ENCODE results near the gene GATAD2A. TPM values are rescaled to one million over a fixed set of nuclear protein-coding genes. Genes with fewer than 3 reads are reported as not detected.
A peak's percentile ranks its signal among the peaks of the same experiment; 100 is the strongest.

Gene GATAD2A
- polyA plus RNA-seq, 4 donors: 38.3 to 53.4 (median 48.4) TPM

GRCh38 chr19:19502808-19503602 lies 97.5 kb downstream of the GATAD2A start:
- no peak for DNase-seq (ENCODE audit: low read depth in 4 of 4, low spot score in 3 of 4)

GRCh38 chr19:19504754-19505668 lies 99.5 kb downstream of the GATAD2A start:
- no peak for DNase-seq (ENCODE audit: low read depth in 4 of 4, low spot score in 3 of 4)

- DNase-seq (ENCODE audit: low read depth in 4 of 4, low spot score in 3 of 4): no peak
Measured at GRCh38 chr19:19505669-19506326, 100.3 kb downstream of the GATAD2A start.

GRCh38 chr19:19506592-19506991 lies 101.1 kb downstream of the GATAD2A start:
- DNase-seq (ENCODE audit: low read depth in 4 of 4, low spot score in 3 of 4): no peak

- no peak for DNase-seq (ENCODE audit: low read depth in 4 of 4, low spot score in 3 of 4)
Measured at GRCh38 chr19:19507354-19507753, 101.9 kb downstream of the GATAD2A start.

GRCh38 chr19:19508217-19508616 lies 102.7 kb downstream of the GATAD2A start:
- no peak for DNase-seq (ENCODE audit: low read depth in 4 of 4, low spot score in 3 of 4)

- no peak for DNase-seq (ENCODE audit: low read depth in 4 of 4, low spot score in 3 of 4)
Measured at GRCh38 chr19:19510432-19510831, 105.0 kb downstream of the GATAD2A start.

GRCh38 chr19:19513682-19514081 lies 108.2 kb downstream of the GATAD2A start:
- no peak for DNase-seq (ENCODE audit: low read depth in 4 of 4, low spot score in 3 of 4)

GRCh38 chr19:19514215-19514657 lies 108.8 kb downstream of the GATAD2A start:
- DNase-seq (ENCODE audit: low read depth in 4 of 4, low spot score in 3 of 4): peak in 1 of 4 donors; percentile 66

- no peak for DNase-seq (ENCODE audit: low read depth in 4 of 4, low spot score in 3 of 4)
Measured at GRCh38 chr19:19514881-19515641, 109.6 kb downstream of the GATAD2A start, which contains the start of gene TSSK6. TSSK6 (minus strand) TSS chr19:19515548; CDS start chr19:19515427, 121 bp downstream.

GRCh38 chr19:19515642-19516519 lies 110.4 kb downstream of the GATAD2A start, which contains the start of gene NDUFA13:
NDUFA13 (plus strand) TSS chr19:19516225; CDS start chr19:19516239, 14 bp downstream.
- peak; percentile 86 to 93 (median 90) for DNase-seq (ENCODE audit: low read depth in 4 of 4, low spot score in 3 of 4)

- no peak for DNase-seq (ENCODE audit: low read depth in 4 of 4, low spot score in 3 of 4)
Measured at GRCh38 chr19:19517235-19517619, 111.8 kb downstream of the GATAD2A start.

GRCh38 chr19:19520989-19521388 lies 115.5 kb downstream of the GATAD2A start:
- no peak for DNase-seq (ENCODE audit: low read depth in 4 of 4, low spot score in 3 of 4)

GRCh38 chr19:19523177-19523576 lies 117.7 kb downstream of the GATAD2A start:
- no peak for DNase-seq (ENCODE audit: low read depth in 4 of 4, low spot score in 3 of 4)

GRCh38 chr19:19524053-19524452 lies 118.6 kb downstream of the GATAD2A start:
- DNase-seq (ENCODE audit: low read depth in 4 of 4, low spot score in 3 of 4): no peak

- DNase-seq (ENCODE audit: low read depth in 4 of 4, low spot score in 3 of 4): no peak
Measured at GRCh38 chr19:19525611-19526380, 120.3 kb downstream of the GATAD2A start.

- DNase-seq (ENCODE audit: low read depth in 4 of 4, low spot score in 3 of 4): no peak
Measured at GRCh38 chr19:19526581-19527370, 121.3 kb downstream of the GATAD2A start.

- no peak for DNase-seq (ENCODE audit: low read depth in 4 of 4, low spot score in 3 of 4)
Measured at GRCh38 chr19:19527371-19527656, 121.8 kb downstream of the GATAD2A start.

All from left renal pelvis (tissue), 4 donors.